Vagina (tissue), 2 donors: Measurements from ENCODE around the gene PEX11B. TPM values are rescaled to one million over a fixed set of nuclear protein-coding genes. Genes with fewer than 3 reads are reported as not detected.

Experiments
- DNase-seq, 2 donors: peaks; one replicate each; pipeline ENCODE4 v3.0.0-alpha.2; 2017; ENCODE audit errors: extremely low spot score in 2 of 2
- H3K27ac ChIP-seq: fragments of 200-600 bp; sonication (generic); one replicate; pipeline ENCODE4 v1.5.1; 2019
- H3K27me3 ChIP-seq: fragments of 200-600 bp; sonication (generic); one replicate; pipeline ENCODE4 v1.5.1; 2019
- H3K36me3 ChIP-seq, 2 donors: fragments of 200-600 bp; sonication (generic); one replicate each; pipeline ENCODE4 v1.5.1; 2017 to 2019
- H3K4me1 ChIP-seq: fragments of 200-600 bp; sonication (generic); one replicate; pipeline ENCODE4 v1.5.1; 2019
- H3K4me3 ChIP-seq, 2 donors: fragments of 200-600 bp; sonication (generic); 1 replicate in 1 of 2; 2 replicates in 1 of 2; pipeline ENCODE4 v1.5.1; 2016 to 2019
- H3K9me3 ChIP-seq: fragments of 200-600 bp; sonication (generic); one replicate; pipeline ENCODE4 v1.5.1; 2019
- CTCF ChIP-seq, 3 experiments: fragments of 450-650 bp in 2 of 3; fragments of 200-600 bp in 1 of 3; sonication (generic) in 1 of 3; IDR thresholded peaks; one replicate each; pipeline ENCODE4 v1.5.1; 2017 to 2019; ENCODE audit warnings: antibody characterized with exemption in 3 of 3, mild to moderate bottlenecking in 2 of 3, moderate library complexity in 2 of 3
- POLR2A ChIP-seq, 2 donors: fragments of 450-650 bp; IDR thresholded peaks; one replicate each; pipeline ENCODE4 v1.6.1; 2017; ENCODE audit warnings: antibody characterized with exemption in 2 of 2, mild to moderate bottlenecking in 2 of 2, moderate library complexity in 2 of 2
- POLR2AphosphoS5 ChIP-seq, 2 donors: sonication (generic); formaldehyde crosslinking; IDR thresholded peaks; one replicate each; pipeline ENCODE4 v1.9.0; 2017; ENCODE audit warnings: antibody characterized with exemption in 2 of 2, mild to moderate bottlenecking in 2 of 2, low read depth in 1 of 2; ENCODE audit not compliant: insufficient read depth in 1 of 2
- intact Hi-C: fragments of 100-400 bp; cut with DNase I; formaldehyde crosslinking; loops from one replicate; pipeline ENCODE4 v1.15.1; 2023
- total RNA-seq: library from RNA; depleted of rRNA; stranded (reverse); fragments of >200 nt; gene quantifications from one replicate; pipeline ENCODE4 v1.2.3, GENCODE V29; 2016

PEX11B gene
- total RNA-seq, 1 donor from 2014 or later, result 23.6 TPM

- intact Hi-C loops, result no loop called here
Observed at GRCh38 chr1:145944532-145944931, 26.0 kb upstream of the PEX11B start.

GRCh38 chr1:145942871-145943270 lies 24.4 kb upstream of the PEX11B start:
- peaks cover 0 to 11% of the 10 kb centered on the region in 2 donors for H3K36me3 ChIP-seq
- DNase-seq, result no peak
- TF ChIP-seq POLR2A (IDR thresholded peaks at IDR 0.05) (no peak), POLR2AphosphoS5 (IDR thresholded peaks at IDR 0.05; ENCODE audit: insufficient read depth in 1 of 2, low read depth in 1 of 2) (no peak), CTCF (IDR thresholded peaks at IDR 0.05) (no peak)

More at GRCh38 chr1:145944532-145944931, 26.0 kb upstream of the PEX11B start:
- H3K36me3 ChIP-seq, result peaks cover 0 to 11% of the 10 kb centered on the region in 2 donors
- peaks cover 22% of the 10 kb centered on the region for H3K4me1 ChIP-seq
- no peaks in the 10 kb centered on the region for H3K9me3 ChIP-seq
- TF ChIP-seq POLR2AphosphoS5 (IDR thresholded peaks at IDR 0.05; ENCODE audit: insufficient read depth in 1 of 2, low read depth in 1 of 2) (no peak), CTCF (IDR thresholded peaks at IDR 0.05) (no peak), POLR2A (IDR thresholded peaks at IDR 0.05) (no peak)
- no peak overlapping the region for H3K27ac ChIP-seq
- H3K27me3 ChIP-seq, result no peaks in the 10 kb centered on the region
- DNase-seq, result no peak
- H3K4me3 ChIP-seq, result no peak overlapping the region

GRCh38 chr1:145942405-145942804 lies 23.9 kb upstream of the PEX11B start:
- Histone ChIP-seq H3K36me3 (peaks cover 0 to 11% of the 10 kb centered on the region in 2 donors), H3K27ac (peak overlapping the region; percentile 55), H3K9me3 (no peaks in the 10 kb centered on the region), H3K27me3 (no peaks in the 10 kb centered on the region), H3K4me1 (peaks cover 13% of the 10 kb centered on the region), H3K4me3 (no peak overlapping the region)
- no peak for TF ChIP-seq POLR2AphosphoS5 (IDR thresholded peaks at IDR 0.05; ENCODE audit: insufficient read depth in 1 of 2, low read depth in 1 of 2)
- TF ChIP-seq CTCF (IDR thresholded peaks at IDR 0.05), result no peak
- TF ChIP-seq POLR2A (IDR thresholded peaks at IDR 0.05), result no peak
- no peak for DNase-seq
- intact Hi-C loops, result no loop called here

More at GRCh38 chr1:145942871-145943270, 24.4 kb upstream of the PEX11B start:
- intact Hi-C loops, result no loop called here
- H3K4me1 ChIP-seq, result peaks cover 13% of the 10 kb centered on the region
- H3K9me3 ChIP-seq, result no peaks in the 10 kb centered on the region
- no peaks in the 10 kb centered on the region for H3K27me3 ChIP-seq
- peak overlapping the region in 1 of 2 donors; percentile 4 for H3K4me3 ChIP-seq
- peak overlapping the region; percentile 55 for H3K27ac ChIP-seq

GRCh38 chr1:145937436-145937835 lies 18.9 kb upstream of the PEX11B start:
- H3K27me3 ChIP-seq, result no peaks in the 10 kb centered on the region
- H3K4me1 ChIP-seq, result no peaks in the 10 kb centered on the region
- no peaks in the 10 kb centered on the region for H3K9me3 ChIP-seq
- no peak for DNase-seq
- intact Hi-C loops, result no loop called here
- peaks cover 0 to 33% of the 10 kb centered on the region in 2 donors for H3K36me3 ChIP-seq
- no peak overlapping the region for H3K4me3 ChIP-seq
- TF ChIP-seq CTCF (IDR thresholded peaks at IDR 0.05) (no peak), POLR2A (IDR thresholded peaks at IDR 0.05) (no peak)
- no peak overlapping the region for H3K27ac ChIP-seq

- Histone ChIP-seq H3K36me3 (peaks cover 0 to 33% of the 10 kb centered on the region in 2 donors), H3K9me3 (no peaks in the 10 kb centered on the region), H3K27me3 (no peaks in the 10 kb centered on the region), H3K27ac (no peak overlapping the region), H3K4me3 (no peak overlapping the region), H3K4me1 (no peaks in the 10 kb centered on the region)
- intact Hi-C loops, result no loop called here
- DNase-seq, result no peak
- no peak for TF ChIP-seq POLR2AphosphoS5 (IDR thresholded peaks at IDR 0.05; ENCODE audit: insufficient read depth in 1 of 2, low read depth in 1 of 2)
- no peak for TF ChIP-seq CTCF (IDR thresholded peaks at IDR 0.05)
- TF ChIP-seq POLR2A (IDR thresholded peaks at IDR 0.05), result no peak
Observed at GRCh38 chr1:145936247-145936646, 17.7 kb upstream of the PEX11B start.
